ENCODE results near the gene PIK3R6. TPM values are rescaled to one million over a fixed set of nuclear protein-coding genes. Genes with fewer than 3 reads are reported as not detected.
"Not testable (repeated sequence)": the region's sequence is repeated elsewhere in the genome, so short reads cannot be mapped to it uniquely, and the experiment has no call there.

The PIK3R6 gene
- total and polyA plus RNA-seq, 2 experiments from 2014 or later = 0.11 to 0.24 TPM

DNA sequence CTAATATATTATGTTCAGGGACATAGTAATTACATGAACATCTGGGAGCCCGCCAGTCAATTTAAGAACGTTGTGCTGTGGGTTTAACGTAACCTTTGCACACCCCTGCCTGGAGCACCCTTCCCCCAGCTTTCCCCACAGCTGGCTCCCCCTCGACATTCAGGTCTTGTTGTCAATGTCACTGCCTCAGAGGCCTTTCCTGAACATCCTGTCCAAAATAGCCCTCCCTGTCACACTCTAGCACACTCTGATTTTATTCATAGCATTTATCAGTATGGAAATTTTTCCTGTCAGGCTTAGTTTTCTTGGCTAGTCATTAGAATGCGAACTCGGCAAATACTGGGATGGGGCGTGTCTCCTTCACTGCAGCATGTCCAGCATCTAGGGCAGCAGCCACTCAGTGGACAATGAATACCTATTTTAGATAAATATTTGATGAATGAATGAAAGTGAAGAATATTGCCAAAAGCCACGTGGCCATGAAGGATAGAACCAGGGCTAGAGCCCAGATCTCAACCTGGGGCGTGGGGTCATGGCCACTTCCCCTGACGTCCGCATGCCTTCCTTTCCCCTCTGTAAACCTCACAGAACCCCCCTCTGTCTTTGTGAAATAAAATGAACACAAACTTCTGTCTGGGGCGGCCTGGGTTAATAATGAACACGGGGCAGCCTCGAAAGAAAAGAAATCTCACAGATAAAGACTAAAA lies 10.5 kb downstream of the PIK3R6 start (continued):
- TF ChIP-seq, protein P1, sequence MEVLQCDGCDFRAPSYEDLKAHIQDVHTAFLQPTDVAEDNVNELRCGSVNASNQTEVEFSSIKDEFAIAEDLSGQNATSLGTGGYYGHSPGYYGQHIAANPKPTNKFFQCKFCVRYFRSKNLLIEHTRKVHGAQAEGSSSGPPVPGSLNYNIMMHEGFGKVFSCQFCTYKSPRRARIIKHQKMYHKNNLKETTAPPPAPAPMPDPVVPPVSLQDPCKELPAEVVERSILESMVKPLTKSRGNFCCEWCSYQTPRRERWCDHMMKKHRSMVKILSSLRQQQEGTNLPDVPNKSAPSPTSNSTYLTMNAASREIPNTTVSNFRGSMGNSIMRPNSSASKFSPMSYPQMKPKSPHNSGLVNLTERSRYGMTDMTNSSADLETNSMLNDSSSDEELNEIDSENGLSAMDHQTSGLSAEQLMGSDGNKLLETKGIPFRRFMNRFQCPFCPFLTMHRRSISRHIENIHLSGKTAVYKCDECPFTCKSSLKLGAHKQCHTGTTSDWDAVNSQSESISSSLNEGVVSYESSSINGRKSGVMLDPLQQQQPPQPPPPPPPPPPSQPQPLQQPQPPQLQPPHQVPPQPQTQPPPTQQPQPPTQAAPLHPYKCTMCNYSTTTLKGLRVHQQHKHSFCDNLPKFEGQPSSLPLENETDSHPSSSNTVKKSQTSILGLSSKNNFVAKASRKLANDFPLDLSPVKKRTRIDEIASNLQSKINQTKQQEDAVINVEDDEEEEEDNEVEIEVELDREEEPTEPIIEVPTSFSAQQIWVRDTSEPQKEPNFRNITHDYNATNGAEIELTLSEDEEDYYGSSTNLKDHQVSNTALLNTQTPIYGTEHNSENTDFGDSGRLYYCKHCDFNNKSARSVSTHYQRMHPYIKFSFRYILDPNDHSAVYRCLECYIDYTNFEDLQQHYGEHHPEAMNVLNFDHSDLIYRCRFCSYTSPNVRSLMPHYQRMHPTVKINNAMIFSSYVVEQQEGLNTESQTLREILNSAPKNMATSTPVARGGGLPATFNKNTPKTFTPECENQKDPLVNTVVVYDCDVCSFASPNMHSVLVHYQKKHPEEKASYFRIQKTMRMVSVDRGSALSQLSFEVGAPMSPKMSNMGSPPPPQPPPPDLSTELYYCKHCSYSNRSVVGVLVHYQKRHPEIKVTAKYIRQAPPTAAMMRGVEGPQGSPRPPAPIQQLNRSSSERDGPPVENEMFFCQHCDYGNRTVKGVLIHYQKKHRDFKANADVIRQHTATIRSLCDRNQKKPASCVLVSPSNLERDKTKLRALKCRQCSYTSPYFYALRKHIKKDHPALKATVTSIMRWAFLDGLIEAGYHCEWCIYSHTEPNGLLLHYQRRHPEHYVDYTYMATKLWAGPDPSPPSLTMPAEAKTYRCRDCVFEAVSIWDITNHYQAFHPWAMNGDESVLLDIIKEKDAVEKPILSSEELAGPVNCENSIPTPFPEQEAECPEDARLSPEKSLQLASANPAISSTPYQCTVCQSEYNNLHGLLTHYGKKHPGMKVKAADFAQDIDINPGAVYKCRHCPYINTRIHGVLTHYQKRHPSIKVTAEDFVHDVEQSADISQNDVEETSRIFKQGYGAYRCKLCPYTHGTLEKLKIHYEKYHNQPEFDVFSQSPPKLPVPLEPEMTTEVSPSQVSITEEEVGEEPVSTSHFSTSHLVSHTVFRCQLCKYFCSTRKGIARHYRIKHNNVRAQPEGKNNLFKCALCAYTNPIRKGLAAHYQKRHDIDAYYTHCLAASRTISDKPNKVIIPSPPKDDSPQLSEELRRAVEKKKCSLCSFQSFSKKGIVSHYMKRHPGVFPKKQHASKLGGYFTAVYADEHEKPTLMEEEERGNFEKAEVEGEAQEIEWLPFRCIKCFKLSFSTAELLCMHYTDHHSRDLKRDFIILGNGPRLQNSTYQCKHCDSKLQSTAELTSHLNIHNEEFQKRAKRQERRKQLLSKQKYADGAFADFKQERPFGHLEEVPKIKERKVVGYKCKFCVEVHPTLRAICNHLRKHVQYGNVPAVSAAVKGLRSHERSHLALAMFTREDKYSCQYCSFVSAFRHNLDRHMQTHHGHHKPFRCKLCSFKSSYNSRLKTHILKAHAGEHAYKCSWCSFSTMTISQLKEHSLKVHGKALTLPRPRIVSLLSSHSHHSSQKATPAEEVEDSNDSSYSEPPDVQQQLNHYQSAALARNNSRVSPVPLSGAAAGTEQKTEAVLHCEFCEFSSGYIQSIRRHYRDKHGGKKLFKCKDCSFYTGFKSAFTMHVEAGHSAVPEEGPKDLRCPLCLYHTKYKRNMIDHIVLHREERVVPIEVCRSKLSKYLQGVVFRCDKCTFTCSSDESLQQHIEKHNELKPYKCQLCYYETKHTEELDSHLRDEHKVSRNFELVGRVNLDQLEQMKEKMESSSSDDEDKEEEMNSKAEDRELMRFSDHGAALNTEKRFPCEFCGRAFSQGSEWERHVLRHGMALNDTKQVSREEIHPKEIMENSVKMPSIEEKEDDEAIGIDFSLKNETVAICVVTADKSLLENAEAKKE (CRISPR knock-in tag; IDR thresholded peaks at IDR 0.05) = no peak

DNA sequence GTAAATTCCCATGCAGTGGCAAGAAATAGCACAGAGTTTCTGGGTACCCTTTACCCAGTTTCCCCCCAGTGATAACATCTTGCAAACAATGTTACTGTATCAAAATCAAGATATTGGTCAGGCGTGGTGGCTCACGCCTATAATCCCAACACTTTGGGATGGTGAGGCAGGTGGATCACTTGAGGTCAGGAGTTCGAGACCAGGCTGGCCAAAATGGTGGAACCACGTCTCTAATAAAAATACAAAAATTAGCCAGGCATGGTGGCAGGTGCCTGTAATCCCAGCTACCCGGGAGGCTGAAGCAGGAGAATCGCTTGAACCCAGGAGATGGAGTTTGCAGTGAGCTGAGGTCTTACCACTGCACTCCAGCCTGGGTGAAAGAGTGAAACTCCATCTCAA lies 11.3 kb downstream of the PIK3R6 start:
- not testable (repeated sequence) for H3K27ac Mint-ChIP-seq; H3F3A ChIP-seq (replicated peaks; ENCODE audit: low read depth); H3K9me3 Mint-ChIP-seq; H3K4me3 Mint-ChIP-seq; H3K27ac ChIP-seq (ENCODE audit: low read depth); H3K79me2 ChIP-seq (replicated peaks; ENCODE audit: insufficient read depth); H2AFZ ChIP-seq; H3K4me3 ChIP-seq; H3K36me3 ChIP-seq (ENCODE audit: insufficient read depth); ATAC-seq; DNase-seq (ENCODE audit: low spot score); H3K27me3 ChIP-seq (ENCODE audit: insufficient read depth); H3K9me2 ChIP-seq (ENCODE audit: insufficient read depth); H4K20me1 ChIP-seq (replicated peaks; ENCODE audit: insufficient read depth); H3K36me3 Mint-ChIP-seq (ENCODE audit: low read depth); H3K4me2 ChIP-seq; H3K27me3 Mint-ChIP-seq (ENCODE audit: insufficient read depth, low read depth, poor library complexity)
- peaks cover 14% of the 10 kb centered on the region for H3K4me1 Mint-ChIP-seq
- H3K4me1 ChIP-seq (ENCODE audit: insufficient read depth) = peaks cover 16% of the 10 kb centered on the region

DNA sequence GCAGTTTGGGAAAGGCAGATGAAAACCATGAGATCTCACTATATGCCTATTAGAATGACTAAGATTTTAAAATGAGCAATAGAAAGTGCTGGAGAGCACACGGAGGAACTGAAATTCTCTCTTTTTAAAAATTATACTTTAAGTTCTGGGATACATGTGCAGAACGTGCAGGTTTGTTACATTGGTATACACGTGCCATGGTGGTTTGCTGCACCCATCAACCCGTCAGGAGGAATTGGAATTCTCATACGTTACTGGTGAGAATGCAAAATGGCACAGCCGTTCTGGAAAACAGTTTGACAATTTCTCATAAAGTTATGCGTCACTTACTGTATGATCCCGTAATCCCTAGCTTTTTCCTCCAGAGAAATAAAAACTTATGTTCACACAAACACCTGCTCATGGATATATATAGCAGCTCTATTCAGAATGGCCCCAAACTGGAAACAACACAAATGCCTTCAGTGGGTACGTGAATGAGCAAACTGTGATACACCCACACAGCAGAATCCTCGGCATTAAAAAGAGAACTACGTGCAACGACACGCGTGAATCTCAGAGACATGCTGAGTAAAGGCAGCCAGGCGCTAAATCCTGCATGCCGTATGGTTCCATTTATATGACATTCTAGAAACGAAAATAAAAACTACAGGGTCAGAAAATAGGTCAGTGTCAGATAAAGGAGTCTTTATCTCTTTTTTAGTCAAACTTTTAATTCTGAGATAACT lies 11.8 kb downstream of the PIK3R6 start:
- Histone ChIP-seq H3K4me2 (no peak overlapping the region), H3K79me2 (replicated peaks; ENCODE audit: insufficient read depth) (no peaks in the 10 kb centered on the region), H3K4me3 (no peak overlapping the region), H2AFZ (peak overlapping the region; percentile 14; the same call in 1 of the 2 replicates), H3K9me2 (ENCODE audit: insufficient read depth) (no peaks in the 10 kb centered on the region), H3K4me1 (ENCODE audit: insufficient read depth) (peaks cover 16% of the 10 kb centered on the region), H3F3A (replicated peaks; ENCODE audit: low read depth) (no peaks in the 10 kb centered on the region), H3K27me3 (ENCODE audit: insufficient read depth) (no peaks in the 10 kb centered on the region), H3K27ac (ENCODE audit: low read depth) (no peak overlapping the region), H3K36me3 (ENCODE audit: insufficient read depth) (no peaks in the 10 kb centered on the region), H4K20me1 (replicated peaks; ENCODE audit: insufficient read depth) (no peaks in the 10 kb centered on the region)
- peaks cover 14% of the 10 kb centered on the region for H3K4me1 Mint-ChIP-seq
- ATAC-seq (no peak), DNase-seq (ENCODE audit: low spot score) (no peak)
- H3K4me3 Mint-ChIP-seq = no peak overlapping the region
- no peaks in the 10 kb centered on the region for H3K9me3 Mint-ChIP-seq
- no peak overlapping the region for H3K27ac Mint-ChIP-seq
- peaks cover 7% of the 10 kb centered on the region for H3K27me3 Mint-ChIP-seq (ENCODE audit: insufficient read depth, low read depth, poor library complexity)
- no peaks in the 10 kb centered on the region for H3K36me3 Mint-ChIP-seq (ENCODE audit: low read depth)
- TF ChIP-seq, protein P2, sequence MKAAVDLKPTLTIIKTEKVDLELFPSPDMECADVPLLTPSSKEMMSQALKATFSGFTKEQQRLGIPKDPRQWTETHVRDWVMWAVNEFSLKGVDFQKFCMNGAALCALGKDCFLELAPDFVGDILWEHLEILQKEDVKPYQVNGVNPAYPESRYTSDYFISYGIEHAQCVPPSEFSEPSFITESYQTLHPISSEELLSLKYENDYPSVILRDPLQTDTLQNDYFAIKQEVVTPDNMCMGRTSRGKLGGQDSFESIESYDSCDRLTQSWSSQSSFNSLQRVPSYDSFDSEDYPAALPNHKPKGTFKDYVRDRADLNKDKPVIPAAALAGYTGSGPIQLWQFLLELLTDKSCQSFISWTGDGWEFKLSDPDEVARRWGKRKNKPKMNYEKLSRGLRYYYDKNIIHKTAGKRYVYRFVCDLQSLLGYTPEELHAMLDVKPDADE (IDR thresholded peaks at IDR 0.05) = no peak
- TF ChIP-seq CREB1 (CRISPR knock-in tag; IDR thresholded peaks at IDR 0.05; ENCODE audit: low read depth) = no peak
- TF ChIP-seq, protein P3, sequence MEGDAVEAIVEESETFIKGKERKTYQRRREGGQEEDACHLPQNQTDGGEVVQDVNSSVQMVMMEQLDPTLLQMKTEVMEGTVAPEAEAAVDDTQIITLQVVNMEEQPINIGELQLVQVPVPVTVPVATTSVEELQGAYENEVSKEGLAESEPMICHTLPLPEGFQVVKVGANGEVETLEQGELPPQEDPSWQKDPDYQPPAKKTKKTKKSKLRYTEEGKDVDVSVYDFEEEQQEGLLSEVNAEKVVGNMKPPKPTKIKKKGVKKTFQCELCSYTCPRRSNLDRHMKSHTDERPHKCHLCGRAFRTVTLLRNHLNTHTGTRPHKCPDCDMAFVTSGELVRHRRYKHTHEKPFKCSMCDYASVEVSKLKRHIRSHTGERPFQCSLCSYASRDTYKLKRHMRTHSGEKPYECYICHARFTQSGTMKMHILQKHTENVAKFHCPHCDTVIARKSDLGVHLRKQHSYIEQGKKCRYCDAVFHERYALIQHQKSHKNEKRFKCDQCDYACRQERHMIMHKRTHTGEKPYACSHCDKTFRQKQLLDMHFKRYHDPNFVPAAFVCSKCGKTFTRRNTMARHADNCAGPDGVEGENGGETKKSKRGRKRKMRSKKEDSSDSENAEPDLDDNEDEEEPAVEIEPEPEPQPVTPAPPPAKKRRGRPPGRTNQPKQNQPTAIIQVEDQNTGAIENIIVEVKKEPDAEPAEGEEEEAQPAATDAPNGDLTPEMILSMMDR (conservative IDR thresholded peaks at IDR 0.05; ENCODE audit: low read depth in 2 of 2) = no peak
- TF ChIP-seq JUNB (IDR thresholded peaks at IDR 0.05; ENCODE audit: unreplicated experiment) = no peak
